ENCODE measurements around the gene GAK.
"Not testable (repeated sequence)": the region's sequence is repeated elsewhere in the genome, so short reads cannot be mapped to it uniquely, and the experiment has no call there.

Gene GAK

DNA sequence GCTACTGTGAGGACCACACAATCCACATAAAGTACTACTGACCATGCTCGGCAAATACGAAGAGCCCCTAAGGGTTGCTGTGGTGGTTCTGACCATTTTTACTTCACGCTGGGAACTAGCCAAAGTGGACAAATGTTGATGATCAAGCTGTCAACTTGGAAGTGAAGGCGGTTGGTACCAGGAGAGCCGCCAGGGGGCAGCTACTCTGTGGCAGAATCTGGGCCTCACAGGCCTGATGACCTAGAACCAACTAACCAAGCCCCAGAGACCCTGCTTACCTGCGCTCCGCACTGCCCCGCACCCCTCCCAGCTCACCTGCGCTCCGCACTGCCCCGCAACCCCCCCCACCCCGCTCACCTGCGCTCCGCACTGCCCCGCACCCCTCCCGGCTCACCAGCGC, 5.6 kb downstream of the GAK start:
- DNase-seq (ENCODE audit: low spot score) = peak; percentile 15

DNA sequence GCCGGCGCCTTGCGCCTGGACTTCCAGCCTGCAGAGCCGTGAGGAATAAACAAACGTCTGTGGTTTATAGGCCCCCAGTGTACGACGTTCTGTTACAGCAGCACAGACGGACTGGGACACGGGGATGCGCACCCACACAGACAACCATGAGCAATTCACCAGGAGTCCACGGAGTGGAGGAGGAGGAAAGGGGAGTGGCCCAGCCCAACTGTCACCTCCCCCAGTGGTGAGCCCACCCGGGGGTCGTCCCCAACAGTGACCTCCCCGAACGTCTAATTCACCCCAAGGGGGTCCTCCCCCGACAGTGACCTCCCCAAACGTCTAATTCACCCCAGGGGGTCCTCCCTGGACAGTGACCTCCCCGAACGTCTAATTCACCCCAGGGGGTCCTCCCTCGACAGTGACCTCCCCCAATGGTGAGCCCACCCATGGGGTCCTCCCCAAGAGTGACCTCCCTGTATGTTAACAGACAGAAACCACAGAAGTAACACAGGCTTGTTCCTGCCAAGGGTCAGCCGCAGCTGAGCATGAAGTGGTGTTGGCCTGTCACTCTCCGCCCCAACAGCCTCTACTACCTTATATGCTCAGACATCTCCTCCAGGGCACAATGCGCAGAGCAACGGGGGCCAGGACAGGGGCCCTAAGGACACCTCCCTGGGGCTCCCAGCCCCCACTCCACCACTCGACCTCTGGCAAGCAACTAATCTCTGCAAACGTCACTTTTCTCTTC, 6.2 kb downstream of the GAK start:
- DNase-seq (ENCODE audit: low spot score) = no peak

DNA sequence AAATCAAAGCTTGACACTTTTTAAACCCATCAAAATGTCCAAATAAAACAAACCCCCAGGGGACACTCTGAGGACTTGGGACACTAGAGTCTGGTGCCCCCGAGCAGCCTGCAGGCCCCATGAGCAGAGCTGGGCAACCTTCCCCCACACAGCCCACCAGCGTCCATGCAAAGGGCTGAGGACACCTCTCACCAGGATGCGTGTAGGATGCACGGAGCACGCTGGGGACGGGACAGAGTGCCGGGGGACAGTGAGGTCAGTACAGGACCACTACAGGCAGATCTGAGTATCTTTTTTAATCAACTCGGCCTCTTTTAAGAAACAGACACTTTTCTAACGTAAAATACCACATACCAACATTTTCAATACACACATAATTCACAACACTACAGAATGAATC, 6.9 kb downstream of the GAK start:
- no peak for DNase-seq (ENCODE audit: low spot score)

DNA sequence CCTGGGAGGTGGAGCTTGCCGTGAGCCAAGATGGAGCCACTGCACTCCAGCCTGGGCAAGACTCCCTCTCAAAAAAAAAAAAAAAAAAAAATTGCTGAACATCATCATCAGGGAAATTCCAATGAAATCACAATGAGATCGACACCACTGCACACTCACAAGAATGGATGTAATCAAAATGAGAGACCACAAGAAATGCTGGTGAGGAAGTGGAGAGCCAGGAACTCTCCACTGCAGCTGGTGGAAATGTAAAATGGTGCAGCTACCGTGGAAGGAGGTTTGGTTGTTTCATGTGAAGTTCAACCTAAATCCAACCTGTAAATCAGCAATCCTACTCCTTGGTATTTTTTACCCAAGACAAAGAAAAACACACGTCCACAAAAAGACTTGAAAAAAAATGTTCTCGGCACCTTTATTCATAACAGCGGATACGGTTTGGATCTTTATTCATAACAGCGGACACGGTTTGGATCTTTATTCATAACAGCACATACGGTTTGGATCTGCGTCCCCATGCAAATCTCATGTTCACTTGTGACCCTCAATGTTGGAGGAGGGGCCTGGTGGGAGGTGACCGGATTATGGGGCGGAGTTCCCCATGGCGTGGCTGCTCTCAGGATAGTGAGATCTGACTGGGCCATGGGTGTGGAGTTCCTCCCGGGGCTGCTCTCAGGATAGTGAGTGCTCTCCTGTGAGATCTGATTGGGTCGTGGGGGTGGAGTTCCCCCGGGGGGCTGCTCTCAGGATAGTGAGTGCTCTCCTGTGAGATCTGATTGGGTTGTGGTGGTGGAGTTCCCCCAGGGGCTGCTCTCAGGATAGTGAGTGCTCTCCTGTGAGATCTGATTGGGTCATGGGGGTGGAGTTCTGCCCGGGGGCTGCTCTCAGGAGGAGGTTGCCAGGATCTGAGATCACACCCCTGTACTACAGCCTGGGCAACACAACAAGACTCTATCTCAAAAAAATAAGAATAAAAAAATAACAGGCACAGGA, 7.7 kb downstream of the GAK start:
- DNase-seq (ENCODE audit: low spot score) = no peak

DNA sequence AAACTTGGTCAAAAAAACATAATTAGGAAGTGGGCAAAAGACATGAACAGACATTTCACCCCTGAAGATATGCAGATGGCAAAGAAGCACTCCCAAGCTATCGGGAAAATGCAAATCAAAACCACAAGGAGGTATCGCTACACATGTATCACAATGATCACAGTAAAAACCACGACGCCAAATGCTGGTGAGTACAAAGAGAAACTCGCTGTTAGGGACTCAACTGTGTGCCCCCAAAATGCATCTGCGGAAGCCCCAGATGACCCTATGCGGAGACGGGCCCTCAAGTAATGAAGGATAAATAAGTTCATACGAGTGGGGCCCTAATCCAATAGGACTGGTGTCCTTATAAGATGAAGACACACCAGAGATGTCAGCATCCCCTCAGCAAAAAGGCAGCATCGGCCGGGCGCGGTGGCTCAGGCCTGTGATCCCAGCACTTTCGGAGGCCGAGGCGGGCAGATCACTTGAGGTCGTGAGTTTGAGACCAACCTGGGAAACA, 10.2 kb downstream of the GAK start:
- no peak for DNase-seq (ENCODE audit: low spot score)

DNA sequence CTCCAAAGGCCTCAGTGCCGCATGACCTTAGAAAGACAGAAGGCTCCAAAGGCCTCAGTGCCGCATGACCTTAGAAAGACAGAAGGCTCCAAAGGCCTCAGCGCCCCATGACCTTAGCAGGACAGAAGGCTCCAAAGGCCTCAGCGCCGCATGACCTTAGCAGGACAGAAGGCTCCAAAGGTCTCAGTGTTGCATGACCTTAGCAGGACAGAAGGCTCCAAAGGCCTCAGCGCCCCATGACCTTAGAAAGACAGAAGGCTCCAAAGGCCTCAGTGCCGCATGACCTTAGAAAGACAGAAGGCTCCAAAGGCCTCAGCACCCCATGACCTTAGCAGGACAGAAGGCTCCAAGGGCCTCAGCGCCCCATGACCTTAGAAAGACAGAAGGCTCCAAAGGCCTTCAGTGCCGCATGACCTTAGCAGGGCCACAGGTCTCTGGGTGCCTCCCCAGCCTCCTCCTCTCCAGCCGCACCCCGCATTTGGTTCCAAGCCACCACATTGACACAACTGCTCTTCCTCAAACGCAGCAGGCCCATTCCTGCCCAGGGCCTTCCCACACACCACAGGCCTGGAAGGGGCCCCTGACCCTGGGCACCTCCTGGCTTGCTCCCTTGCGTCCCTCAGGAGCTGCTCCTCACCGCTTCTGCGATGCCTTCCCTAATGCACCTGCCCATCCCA, 13.0 kb downstream of the GAK start:
- not testable (repeated sequence) for DNase-seq (ENCODE audit: low spot score)

DNA sequence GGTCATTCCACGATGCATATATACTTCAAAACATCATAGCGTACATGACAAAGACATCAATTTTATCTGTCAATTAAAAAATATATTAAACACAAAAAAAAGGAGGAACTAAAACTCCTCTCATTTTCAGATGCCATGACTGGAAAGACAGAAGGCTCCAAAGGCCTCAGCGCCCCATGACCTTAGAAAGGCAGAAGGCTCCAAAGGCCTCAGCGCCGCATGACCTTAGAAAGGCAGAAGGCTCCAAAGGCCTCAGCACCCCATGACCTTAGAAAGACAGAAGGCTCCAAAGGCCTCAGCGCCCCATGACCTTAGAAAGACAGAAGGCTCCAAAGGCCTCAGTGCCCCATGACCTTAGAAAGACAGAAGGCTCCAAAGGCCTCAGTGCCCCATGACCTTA, 13.5 kb downstream of the GAK start:
- DNase-seq (ENCODE audit: low spot score) = not testable (repeated sequence)

DNA sequence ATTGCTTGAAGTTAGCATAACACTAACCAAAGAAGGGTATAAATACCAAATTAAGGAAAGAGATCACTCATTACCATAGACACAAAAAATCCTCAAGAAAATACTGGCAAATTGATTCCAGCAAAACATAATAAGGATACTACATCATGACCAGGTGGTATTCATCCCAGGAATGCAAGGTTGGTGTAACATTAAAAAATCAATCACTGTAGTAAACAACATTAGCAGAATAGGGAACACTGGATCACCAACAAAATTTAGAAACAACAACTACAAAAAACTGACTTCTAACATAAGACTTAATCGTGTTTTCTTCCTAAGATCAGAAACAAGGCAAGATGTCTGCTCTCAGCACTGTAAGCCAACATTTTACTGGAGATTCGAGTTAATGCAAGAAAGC, 14.1 kb downstream of the GAK start:
- no peak for DNase-seq (ENCODE audit: low spot score)

DNA sequence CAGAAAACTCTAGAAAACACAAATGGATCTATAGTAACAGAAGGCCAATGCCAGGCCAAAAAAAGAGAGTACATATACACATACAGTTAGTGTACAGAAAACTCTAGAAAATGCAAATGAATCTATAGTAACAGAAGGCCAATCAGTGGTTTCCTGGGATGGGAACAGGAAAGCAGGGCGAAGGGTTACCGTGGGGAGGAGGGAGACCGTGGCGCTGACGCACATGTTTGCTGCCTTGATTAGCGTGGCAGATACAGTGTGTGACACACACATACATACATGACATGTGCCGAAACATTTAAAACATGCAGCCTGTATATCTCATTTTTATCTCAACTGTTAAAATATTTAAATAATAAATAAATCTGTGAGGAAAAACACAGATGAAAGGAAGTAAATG, 14.7 kb downstream of the GAK start:
- DNase-seq (ENCODE audit: low spot score) = no peak

DNA sequence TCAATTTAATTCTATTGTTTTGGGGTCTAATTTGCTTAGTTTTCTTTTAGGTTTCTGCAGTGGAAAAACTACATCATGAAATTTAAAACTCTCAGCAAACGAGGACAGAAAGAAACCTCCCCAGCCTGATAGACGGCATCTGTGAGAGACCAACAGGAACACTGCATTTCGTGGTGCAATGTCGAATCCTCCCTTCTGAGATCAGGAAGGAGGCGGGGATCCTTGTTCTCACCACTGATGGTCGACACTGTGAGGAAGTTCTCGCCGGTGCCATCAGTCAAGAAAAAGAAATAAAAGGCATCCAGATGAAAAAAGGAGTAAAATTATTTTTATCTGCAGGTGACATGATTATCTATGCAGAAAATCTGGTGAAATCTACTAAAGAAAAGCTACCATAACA, 16.5 kb downstream of the GAK start:
- no peak for DNase-seq (ENCODE audit: low spot score)

DNA sequence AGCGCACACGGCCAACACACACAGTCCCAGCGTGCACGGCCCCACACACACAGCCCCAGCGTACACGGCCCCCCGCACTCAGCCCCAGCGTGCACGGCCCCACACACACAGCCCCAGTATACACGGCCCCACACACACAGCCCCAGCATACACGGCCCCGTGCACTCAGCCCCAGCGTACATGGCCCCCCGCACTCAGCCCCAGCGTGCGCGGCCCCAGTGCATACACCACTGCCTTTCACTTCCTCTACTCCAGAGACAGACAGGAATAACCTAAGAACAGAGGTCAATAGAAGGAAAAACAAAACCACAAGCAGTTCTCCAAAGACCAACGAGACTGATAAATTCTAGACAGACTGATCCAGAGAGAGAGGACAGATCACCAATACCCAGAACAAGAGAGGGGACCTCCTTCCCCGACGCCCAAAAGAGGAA, 17.1 kb downstream of the GAK start:
- DNase-seq (ENCODE audit: low spot score) = no peak

DNA sequence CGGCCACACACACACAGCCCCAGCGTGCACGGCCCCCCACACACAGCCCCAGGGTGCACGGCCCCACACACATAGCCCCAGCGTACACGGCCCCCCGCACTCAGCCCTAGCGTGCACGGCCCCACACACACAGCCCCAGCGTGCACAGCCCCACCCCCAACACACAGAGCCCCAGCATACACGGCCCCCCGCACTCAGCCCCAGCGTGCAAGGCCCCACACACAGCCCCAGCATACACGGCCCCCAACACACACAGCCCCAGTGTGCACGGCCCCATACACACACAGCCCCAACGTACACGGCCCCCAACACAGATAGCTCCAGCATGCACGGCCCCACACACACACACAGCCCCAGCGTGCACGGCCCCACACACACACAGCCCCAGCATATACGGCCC, 17.6 kb downstream of the GAK start:
- DNase-seq (ENCODE audit: low spot score) = no peak

DNA sequence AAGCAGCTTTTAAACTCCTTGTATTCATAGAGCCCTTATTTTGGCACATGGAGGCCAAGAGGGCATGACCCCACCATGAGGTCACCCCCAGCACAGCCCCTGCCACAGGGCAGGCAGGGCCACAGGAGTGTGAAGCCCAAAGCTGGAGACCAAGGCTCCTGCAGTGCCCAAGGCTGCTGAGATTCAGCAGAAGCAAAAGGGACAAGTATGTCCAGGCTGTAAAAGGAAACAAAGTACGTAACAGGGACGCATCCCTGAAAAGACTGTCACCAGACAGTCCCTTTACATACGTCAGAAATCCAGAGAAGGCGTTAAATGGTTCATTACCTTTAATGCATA, 18.9 kb downstream of the GAK start:
- DNase-seq (ENCODE audit: low spot score) = no peak

DNA sequence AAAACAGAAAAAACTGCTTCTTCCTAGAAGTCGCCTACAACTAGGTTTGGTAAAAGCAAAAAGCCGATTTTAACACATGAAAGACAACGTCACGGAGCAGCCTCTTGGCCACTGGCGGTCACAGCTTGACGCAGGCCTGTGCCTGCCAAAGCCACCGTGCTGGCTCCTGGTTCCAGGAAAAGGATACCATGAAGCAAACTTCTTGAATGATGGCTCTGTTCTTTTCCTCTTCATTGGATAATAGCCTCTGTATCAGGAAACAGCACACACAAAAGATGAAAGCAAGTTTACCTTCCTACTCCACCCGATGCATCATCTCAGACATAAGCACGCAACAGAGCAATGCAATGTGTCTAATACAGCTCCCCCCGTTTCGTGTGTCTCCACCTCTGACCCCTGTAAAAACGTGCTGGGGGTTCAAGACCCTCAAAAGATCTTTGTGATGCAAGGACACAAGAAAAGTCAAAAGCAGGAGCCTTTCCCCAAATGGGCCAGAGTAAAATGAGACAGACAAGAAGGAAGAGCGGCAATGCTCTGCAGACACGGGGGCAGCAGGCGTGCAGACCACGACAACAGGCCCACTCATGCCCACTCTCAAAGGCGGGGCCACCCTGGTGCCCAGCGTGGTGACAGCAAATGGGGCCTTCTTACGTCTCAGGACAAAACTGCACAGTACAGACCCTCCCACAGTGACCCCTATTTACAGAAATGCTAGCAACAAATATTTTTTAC, 19.4 kb downstream of the GAK start:
- no peak for DNase-seq (ENCODE audit: low spot score)

DNA sequence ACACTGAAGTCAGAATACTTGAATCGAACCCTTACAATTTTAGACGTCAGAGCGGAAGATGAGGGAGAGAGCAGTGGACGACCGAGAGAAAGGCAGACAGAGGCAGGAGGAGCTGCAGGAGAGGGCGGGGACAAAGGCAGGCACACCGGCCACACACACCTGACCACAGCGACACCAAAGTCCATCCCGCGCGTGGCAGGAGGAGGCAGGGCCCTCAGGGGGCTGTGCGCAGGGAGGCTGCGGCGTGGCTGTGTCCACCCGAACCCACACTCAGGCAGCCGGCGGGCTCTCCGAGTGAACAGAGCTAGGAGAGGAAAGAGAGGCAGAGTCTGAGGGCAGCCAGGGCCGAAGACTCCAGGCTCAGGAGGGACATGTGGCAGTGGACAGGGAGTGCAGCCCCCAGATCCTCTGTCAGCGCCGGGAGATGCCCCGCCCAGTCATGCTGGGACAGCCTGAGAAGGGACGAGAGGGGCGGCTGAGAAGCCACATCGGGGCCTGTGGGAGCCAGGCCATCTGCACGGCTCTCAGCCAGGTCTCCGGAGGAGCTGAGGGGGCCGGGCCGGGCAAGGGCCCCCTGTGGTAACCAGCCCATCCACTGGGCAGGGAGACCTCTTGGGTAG, 20.1 kb downstream of the GAK start:
- no peak for DNase-seq (ENCODE audit: low spot score)

DNA sequence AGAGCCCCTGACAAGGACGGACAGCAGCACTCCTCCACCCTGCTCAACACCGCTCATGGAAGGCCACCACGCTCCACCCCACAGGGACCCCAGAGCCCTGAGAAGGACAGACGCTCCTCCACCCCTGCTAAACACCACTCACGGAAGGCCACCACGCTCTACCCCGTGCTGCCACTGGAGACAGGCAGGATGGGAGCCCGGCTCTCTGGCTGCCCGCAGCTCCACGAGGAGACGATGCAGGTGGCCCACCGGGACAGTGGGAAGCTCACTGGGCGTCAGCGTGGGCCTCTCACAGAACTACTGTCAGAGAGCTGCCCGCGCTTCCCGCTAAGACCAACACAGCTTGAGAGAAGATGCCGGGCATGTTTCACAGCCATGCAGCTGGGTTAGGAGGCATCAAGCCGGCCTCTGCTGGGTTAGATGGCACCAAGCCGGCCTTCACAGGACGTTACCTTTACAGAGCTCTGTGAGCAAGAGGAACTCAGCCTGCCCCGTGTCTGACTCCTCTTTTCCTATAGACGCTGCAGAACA, 20.8 kb downstream of the GAK start:
- no peak for DNase-seq (ENCODE audit: low spot score)

DNA sequence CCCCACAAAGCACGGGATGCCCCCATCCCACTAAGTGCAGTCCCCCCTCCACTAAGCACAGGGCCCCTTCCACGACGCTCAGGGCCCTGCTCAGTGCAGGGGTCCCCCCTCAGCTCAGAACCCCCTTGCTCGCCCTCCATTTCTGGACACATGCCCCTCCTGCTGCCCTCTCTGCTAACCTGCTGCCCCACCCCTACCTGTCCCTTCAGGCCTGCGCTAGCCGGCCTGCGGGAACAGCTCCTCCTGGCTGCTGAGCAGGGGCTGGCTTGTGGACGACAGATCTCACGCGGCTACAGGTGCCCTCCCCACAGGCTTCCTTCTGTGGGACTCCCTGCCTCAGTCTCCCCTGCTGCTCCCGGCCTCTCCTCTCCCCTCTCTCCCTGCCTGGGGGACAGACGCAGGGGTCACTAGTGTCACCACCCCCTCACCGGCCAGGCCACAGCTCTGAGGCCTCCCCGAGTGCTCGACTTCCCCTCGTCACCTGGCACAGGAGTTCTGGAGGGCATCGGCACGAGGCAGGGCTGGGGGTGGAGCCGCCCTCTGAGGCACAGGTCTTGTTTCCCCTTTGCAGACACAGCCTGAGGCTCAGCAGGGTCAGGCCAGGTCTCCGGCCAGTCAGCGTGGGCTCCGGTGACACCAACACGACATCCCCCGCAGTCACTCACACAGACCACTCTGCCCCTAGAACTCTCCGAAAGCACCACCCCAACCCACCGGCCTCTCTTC, 21.6 kb downstream of the GAK start:
- no peak for DNase-seq (ENCODE audit: low spot score)

DNA sequence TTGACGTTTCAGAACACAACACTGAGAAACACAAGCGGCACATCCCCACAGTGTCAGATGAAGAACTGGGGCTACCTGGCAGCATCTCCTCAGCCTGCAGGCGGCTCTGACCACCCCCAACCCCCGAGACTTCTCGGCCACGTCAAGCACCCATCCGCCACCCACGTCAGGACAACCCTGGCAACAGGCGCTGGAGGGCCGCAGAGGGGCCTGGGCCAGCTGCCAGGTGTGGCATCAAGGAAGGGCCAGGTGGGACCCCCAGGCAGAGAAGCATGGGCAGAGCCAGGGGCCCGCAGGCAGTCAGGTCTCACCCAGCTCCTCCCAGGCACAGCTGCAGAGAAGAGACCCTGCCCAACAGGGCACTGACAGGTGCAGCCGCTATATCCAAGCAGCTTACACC, 22.3 kb downstream of the GAK start:
- DNase-seq (ENCODE audit: low spot score) = no peak

DNA sequence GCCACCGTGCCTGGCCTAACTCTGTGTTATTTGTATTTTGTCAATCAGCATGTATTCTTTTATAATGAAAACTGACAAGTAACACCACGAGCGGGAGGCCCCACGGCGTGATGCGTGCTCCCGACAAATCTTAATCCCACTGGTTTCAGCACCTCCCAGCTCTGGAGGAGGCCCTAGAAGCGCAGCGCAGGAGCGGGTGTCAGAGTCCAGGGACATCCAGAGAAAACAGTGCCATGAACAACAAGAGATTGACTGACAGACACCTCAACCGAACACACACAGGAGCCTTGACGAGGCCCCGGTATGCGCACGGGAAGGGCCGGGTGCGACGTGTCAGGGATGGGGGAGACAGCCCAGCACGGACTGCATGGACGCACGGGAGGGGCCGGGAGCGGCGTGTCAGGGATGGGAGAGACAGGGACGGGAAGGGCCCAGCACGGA, 23.0 kb downstream of the GAK start:
- DNase-seq (ENCODE audit: low spot score) = no peak

DNA sequence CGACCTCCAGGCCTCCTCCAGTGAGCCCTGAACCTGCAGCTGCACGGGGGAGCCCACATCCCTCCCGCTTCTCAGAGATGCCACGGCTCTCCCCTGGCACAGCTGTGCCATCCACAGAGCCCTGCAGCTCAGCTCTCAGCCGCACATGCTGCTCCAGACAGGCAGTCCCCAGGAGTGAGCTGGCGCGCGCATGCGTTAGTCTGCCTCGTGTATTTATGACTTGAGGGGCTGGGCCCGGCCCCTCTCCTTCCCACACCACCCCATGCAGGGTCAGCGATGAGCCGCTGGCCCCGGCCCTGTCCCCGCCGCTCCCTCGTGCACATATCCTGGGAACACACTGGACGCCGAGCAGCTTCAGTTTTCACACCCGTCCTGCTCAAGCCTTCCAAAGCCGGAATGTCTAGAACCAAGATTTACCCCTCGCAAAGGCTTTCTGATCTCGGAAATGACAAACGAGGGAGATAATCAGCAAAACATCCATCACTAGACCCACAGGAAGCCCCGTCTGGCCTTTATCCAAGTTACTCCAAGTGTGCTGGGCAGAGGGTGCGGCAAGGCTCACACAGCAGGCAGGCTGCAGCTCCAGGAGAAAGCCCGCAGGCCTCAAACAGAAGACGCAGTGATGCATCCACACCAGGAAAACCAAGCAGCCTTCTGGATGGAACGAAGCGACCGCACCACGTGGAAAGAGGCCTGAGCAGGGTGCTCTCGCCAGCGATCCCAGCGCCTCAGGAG, 24.3 kb downstream of the GAK start:
- no peak for DNase-seq (ENCODE audit: low spot score)
